Activated T-cell treated with anti-CD3 and anti-CD28 coated beads for 24 hours (primary cell): ENCODE results near the gene SLC45A1.
A peak's percentile ranks its signal among the peaks of the same experiment; 100 is the strongest.

Experiments used
- DNase-seq: peaks from one replicate; pipeline ENCODE4 v3.0.0-alpha.2; 2020; ENCODE audit warnings: low read depth

SLC45A1 gene

DNA sequence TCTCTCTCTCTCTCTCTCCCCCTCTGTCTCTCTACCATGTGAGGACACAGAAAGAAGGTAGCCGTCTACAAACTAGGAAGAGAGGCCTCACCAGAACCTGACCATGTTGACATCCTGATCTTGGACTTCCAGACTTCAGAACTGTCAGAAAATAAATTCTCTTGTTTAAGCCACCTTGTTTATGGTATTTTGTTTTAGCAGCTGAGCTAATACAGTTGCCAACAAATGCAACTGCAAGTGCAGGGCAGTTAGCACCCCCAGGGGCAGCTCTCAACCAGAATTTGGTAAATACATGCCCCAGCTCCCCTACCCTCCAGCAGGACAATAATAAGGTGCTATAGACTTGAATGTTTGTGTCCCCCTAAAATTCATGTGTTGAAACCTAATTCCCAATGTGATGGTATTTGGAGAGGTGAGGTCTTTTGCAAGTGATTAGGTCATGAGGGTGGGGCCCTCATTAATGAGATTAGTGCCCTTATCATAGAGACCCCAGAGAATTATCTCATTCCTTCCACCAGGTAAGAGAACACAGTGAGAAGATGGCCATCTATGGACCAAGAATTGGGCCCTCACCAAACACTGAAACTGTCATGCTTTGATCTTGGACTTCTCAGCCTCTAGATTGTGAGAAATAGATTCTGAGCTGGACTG is 6.7 kb upstream of the SLC45A1 start:
- DNase-seq: no peak

DNA sequence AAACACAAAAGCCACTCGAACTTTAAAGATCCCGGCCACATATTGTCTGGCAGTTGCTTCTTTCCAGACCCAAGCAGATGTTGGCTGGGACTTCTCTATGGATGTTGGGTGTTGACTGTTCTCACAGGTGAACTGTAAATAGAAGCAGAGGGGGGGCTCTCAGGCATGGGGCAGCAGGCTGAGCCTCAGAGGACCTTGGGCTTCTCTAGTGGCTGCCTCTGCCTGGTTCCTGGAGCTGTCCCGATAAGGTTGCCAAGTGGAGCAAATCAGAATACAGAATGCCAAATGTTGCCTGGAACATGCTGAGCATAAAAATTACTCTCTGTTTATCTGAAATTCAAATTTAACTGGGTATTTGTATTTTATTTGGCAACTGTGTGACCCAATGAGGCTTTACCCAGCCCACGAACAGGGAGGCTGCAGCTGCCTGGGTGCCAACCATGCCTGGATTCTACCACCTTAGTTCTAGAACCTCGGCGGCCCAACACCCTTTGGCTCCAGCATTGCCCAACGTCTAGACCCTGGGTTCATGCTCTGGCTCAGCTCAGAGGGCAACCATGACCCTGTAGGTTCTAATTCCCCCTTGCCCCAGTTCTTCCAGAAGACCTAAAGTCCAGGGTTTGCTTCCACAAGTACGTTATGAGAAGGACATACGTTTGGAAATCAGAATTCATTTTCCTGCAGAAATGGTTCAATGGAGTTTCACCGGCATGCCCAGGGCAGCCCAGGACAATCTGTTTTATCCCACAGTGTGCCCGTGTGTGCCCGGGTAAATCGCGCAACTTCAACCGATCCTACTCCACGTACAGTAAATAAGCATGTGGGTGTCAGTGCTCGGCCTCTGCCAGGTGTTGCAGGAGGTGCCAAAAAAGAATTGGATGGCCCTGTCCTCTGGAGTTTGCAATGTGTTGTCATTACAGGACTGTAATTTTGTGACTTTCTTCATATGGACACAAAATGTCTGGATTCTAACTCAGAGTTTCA is 5.4 kb upstream of the SLC45A1 start:
- DNase-seq: no peak

DNA sequence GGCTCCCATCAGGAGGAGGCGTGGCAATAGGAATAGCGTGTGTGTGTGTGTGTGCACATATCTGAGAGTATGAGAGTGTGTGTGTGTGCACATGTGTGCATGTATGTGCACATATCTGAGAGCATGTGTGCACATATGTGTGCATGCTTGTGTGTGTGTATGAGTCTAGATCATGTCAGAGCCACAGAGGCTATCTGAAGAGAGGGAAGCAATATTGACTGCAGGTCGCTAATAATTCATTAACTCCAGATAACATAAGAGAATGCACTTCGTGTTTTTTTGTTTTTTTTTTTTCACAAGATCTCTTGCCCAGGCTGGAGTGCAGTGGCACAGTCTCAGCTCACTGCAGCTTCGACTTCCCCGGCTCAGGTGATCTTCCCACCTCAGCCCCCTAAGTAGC is 4.7 kb upstream of the SLC45A1 start:
- DNase-seq: no peak

DNA sequence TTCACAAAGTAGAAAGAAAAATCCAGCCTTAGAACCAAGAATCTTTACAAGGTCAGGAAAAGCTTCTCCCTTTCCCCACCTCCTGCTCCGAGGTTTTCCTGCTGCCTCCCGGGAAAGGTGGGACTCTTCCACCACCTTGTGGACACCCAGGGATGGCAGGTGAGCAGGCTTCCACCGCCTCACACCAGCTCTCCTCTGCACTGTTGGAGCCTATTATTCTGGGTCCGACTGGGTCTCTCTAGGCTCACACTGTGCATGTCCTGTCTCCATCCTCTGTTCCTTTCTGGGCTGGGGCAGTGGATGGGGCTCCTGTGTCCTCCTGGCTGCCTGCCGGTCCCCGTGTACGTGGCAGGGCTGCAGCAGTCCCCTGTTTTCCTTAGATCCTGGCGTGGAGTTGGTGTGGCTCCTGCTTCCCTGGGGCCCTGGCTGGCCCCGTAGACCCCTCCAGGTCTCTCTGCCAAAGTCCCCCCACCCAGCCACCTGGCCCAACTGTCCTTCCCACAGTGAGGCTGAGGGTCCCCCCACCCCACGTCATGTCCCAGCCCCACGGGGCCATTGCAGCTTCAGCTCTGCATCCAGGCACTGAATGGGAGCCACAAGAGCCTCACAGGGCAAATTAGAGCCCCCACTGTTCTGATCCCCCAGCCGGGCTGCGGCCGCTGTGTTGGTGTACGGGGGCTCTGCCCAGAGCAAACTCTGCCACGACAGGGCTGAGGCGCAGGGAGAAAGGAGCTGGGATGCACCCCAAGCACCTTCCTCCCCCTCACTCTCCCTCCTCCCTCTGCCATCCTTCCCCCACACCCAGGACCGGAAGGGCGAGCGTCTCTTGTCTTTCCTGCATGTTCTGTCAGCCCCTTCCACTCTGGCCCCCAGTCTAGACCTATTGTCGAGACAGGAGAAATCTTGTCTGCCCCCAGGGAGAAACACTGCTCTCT is 3.3 kb upstream of the SLC45A1 start:
- peak; percentile 27 for DNase-seq

DNA sequence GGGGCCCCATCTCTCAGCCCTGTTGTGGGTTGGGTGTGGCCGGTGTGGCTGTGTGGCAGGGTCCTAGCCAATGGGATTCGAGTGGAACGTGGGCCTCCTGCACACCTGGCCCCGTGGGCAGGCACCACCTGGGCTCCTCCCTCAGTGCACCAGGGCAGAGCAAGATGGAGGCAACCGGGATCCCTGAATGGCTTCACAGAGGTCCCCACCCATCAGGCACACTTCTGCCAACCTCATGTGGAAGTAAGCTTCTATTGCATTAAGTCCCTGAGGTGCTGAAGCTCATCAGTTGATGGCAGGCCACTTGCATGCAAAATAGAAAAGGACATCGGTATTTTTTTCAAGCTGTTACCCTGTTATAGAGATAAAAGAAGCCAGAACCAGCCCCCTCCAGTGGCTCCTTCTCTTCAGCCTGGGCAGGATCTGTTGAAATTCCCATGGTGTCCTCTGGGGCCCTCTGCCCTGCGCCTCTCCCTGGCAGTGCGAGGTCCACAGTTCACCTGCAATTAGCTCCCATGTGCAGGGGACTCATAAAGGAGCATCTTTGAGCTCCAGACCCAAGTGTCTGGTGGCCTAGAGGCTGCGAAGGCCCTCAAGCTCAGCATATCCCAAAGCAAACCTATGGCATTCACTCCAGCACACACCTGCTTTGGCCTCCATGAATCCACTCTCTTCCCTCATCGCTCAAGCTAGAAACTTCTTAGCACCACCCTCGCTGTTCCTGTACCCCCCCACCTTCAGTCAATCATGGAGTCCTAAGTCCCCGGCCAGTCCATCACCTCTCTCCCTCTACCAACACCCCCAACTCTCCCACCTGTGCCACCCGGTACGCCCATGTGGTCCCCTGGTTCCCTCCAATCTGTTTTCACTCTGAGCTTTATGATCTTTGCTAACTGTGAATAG is 2.1 kb upstream of the SLC45A1 start:
- DNase-seq: no peak

DNA sequence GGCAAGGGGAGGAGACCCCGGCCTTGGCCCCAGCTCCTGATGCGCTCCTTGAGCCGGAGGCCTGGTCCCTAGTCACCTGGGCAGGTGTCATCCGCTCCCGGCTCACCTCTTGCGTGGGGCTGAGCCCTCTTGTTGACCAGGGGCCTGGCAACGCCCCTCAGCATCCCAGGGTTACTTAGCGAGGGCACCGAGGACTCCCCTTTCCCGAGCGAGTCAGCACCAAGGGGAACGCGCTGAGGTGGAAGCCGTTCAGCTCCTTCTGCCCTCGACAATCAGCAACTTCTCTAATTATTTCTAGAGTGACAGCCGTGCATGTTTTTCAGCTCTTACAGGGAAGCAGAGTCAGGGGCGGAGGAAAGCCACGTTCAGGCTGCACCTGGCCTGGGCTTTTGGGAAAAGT is 522 bp downstream of the SLC45A1 start:
- no peak for DNase-seq

DNA sequence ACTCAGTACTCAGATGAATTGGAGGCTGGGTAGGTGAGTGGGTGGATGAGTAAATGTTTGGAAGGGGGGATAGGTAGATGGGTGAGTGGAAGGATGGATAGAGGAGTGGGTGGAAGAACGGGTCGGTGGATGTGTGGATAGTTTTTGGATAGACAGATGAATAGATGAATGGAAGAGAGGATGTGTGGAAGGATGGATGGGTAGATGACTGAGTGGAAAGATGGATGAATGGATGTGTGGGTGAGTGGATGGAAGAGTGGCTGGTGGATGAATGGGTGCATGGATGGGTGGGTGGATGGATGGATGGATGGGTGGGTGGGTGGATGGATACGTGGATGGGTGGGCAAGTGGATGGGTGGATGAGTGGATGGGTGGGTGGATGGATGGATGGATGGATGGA is 3.7 kb downstream of the SLC45A1 start:
- no peak for DNase-seq

DNA sequence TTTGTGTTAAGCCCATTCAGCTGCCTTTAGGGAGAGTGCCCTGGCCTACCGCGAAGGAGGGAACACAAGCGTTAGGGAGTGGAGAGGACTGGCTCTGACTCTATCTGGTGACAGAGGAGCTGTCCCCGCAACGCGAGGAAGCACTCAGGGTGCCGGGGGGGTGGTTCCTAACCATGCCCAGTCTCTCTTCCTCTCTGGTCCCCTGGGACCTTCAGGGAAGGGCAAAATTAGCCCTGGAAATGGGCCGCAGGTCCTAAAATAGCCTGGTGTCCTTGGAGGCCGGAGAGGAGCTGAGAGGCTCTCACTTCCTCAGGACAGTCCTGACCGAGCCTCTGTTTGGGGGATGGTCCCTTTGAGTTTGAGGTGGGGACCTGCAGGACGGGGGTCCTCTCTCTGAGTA is 5.8 kb downstream of the SLC45A1 start:
- DNase-seq: no peak

DNA sequence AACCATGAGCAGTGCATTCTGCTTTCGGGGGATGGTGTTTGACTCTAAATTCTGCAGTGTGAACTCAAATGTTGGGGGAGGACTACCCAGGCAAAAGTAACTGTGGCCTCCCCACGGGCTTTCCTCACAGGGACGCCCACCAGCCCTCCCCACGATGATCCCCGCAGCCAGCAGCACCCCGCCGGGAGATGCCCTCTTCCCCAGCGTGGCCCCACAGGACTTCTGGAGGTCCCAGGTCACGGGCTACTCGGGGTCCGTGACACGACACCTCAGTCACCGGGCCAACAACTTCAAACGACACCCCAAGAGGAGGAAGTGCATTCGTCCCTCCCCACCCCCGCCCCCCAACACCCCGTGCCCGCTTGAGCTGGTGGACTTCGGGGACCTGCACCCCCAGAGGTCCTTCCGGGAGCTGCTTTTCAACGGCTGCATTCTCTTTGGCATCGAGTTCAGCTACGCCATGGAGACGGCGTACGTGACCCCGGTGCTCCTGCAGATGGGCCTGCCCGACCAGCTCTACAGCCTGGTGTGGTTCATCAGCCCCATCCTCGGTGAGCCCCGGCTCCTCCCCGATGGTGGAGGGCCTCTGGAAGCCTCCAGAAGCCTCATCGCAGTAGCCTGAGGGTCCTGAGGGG is 6.4 kb downstream of the SLC45A1 start:
- DNase-seq: no peak

DNA sequence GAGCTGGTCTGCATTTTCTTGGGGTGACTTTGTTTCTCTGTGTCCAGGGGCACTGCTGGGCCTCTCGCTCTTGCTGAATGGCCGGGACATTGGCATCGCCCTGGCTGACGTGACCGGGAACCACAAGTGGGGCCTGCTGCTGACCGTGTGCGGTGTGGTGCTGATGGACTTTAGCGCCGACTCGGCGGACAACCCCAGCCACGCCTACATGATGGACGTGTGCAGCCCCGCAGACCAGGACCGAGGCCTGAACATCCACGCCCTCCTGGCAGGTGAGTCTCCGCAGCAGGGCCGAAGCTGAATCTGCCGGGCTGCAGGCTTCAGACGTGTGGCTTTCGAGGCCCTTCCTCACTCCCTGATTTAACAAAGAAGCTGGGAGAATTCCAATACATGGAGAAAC is 7.9 kb downstream of the SLC45A1 start:
- DNase-seq: no peak

DNA sequence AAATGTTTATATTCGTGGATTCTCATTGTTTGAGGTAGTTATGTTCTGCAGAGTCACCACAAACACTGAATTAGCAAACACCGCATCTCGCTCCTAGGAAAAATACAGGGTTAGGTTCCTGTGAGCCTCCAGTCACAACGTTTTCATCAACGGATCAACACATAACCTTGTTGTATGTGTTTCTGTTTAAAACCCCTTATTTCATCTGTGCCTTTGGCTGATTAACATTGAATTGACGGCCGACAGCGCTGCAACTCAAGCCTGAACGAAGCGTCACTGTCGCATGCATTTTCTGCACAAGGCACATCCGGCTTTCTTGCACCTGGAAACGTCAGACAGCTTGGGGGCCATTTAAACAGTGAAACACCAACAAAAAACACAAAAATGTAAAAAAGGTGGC is 8.4 kb downstream of the SLC45A1 start:
- DNase-seq: no peak

DNA sequence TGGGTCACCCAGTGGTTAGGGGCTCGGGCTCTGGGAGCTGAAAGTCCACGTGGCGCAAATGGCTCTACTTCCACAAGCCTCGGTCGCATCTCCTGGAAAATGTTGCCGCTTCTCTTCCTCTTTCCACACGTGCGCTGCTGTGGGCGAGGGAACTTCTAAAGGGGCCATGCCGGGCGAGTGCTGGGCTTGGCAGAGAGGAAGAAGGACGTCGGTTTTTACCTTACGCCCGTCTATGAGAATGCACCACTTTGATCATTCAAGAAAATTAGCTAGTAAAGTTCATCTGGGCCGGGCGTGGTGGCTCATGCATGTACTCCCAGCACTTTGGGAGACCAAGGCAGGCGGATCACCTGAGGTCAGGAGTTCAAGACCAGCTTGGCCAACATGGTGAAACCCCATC is 10.4 kb downstream of the SLC45A1 start:
- no peak for DNase-seq

DNA sequence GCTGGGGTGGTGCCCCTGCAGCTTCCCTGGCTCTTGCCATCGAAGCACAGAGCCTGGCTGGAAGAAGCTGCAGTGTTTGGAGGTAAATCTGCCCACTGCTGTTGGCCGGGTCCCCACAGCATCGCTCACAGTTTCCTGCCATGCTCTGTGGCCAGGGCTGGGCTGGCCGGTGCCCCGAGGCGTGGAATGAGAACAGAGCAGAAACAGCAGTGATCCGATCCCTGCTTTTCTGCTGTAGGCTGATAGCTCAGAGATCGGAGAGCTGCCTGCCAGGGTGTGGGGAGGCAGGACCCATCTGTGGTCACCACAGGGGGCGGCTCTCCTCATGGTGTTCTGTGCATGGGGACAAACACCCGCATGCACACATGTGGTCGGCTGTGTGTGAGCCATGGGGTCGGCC is 11.5 kb downstream of the SLC45A1 start:
- no peak for DNase-seq

DNA sequence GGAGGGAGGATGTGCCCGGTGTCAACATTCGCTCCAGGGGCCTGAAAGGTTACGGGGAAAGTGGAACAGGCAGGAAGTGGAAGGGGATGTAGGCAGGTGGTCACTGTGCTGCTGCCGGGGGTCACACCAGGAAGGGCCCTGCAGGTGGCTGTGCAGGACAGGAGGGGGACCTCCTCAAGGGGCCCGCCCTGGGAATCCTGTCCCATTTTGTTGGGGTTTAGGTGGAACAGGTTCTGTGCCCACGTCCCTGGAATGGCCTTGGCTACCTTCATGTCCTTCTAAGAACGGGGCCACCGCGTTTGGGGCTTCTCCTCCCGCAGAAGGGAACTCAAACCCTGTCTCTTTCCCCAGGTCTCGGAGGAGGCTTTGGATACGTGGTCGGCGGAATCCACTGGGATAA is 11.9 kb downstream of the SLC45A1 start:
- DNase-seq: no peak

DNA sequence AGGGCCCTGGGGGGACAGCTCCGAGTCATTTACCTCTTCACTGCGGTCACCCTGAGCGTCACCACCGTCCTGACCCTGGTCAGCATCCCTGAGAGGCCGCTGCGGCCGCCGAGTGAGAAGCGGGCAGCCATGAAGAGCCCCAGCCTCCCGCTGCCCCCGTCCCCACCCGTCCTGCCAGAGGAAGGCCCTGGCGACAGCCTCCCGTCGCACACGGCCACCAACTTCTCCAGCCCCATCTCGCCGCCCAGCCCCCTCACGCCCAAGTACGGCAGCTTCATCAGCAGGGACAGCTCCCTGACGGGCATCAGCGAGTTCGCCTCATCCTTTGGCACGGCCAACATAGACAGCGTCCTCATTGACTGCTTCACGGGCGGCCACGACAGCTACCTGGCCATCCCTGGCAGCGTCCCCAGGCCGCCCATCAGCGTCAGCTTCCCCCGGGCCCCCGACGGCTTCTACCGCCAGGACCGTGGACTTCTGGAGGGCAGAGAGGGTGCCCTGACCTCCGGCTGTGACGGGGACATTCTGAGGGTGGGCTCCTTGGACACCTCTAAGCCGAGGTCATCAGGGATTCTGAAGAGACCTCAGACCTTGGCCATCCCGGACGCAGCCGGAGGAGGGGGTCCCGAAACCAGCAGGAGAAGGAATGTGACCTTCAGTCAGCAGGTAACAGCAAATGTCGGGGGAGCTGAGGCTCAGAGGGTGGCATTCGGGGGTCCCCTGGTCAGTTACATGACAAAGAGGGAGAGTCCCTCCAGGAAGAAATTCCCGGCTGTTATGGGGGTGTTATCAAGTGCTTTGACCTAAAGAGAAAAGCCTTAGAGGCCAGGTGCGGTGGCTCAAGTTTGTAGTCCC is 12.6 kb downstream of the SLC45A1 start:
- DNase-seq: no peak

DNA sequence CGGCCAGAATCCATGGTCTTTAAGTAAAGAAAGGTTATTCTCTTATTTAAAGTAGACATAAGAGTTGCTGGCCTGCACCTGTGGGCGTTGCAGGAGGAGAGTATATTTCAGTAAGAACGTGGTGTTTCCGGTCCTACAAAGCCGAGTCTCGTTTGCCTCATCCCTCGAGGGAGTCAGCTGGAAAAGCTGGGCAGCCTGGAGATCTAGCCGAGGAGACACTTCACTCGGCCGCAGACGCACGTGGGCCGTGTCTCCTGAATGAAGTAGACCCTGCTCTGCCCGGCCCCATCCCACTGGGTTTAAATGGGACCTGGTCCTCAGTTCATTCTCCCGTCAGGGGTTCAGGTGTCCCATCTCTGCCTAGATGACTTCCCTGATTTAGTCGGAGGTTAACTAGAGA is 14.9 kb downstream of the SLC45A1 start:
- no peak for DNase-seq

DNA sequence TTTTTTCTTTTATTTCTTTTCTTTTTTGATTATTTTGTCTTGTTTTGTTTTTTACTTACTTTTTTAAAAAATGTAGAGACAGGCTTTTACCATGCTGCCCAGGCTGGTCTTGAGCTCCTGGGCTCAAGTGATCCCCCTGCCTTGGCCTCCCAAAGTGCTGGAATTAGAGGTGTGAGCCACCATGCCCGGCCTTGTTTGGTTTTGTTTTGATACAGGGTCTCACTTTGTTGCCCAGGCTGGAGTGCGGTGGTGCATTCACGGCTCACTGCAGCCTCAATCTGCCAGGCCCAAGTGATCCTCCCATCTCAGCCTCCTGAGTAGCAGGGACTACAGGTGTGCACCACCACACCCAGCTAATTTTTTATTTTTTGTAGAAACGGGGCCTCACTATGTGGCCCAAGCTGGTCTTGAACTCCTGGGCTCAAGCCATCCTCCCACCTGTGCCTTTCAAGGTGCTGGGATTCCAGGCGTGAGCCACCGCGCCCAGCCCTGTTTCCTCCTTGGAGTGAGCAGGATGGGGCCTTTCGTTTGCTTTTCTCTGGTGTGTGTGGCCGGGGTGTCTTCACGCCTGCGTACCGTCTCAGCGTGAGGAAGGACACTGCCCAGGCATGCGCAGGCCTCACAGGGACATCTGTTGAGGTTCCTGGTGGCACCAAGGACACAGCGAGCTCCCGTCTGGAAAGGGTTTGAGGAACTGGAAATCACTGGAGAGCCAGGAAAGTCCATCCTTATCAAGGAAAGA is 15.5 kb downstream of the SLC45A1 start:
- no peak for DNase-seq

DNA sequence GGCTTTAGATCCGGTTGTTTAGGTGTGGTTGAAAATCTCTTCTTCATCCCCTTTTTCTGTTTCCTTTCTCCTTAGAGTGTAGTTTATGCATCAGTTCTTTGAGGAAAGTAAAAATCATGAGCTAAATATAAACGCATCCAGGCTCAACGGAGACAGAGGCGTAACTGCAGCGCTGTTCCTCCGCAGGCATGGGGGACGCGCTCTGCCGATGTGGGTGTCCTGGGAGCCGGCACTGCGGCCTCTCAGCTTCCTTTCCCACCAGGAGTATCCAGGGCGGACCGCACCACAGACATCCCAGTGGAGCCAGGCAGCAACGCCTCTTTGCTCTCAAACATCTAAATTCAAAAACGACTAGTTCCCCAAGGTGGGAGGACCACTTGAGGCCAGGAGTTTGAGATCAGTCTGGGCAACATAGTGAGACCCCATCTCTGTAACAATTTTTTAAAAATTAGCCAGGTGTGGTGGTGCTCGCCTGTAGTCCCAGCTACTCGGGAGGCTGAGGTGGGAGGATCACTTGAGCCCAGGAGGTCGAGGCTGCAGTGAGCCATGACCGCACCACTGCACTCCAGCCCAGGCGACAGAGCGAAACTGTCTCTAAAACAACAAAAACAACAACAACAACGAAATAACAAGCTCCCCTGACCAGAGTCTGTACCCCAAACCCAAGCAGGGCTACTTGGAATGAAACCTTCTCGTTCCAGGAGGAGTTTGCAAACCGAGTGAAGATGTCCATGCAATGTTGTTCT is 16.4 kb downstream of the SLC45A1 start:
- no peak for DNase-seq
